Cardiac muscle cell (in vitro differentiated cells and primary cell): ENCODE results near the gene COL26A1. TPM values are rescaled to one million over a fixed set of nuclear protein-coding genes. Genes with fewer than 3 reads are reported as not detected.

ENCODE experiments used
- DNase-seq, 2 donors: peaks; one replicate each; pipeline versions ENCODE4 v3.0.0 to v3.0.0-alpha.2; 2010 to 2017; ENCODE audit warnings: low read depth in 1 of 2, low spot score in 1 of 2
- H3K27ac ChIP-seq: fragments of 200-600 bp; sonication (generic); 2 replicates; pipeline ENCODE4 v1.5.1; 2016
- H3K27me3 ChIP-seq: fragments of 200-600 bp; sonication (generic); 2 replicates; pipeline ENCODE4 v1.6.0; 2016; ENCODE audit warnings: control low read depth
- H3K36me3 ChIP-seq: fragments of 200-600 bp; sonication (generic); 2 replicates; pipeline ENCODE4 v1.5.1; 2016; ENCODE audit warnings: control low read depth
- H3K4me1 ChIP-seq: fragments of 200-600 bp; sonication (generic); 2 replicates; pipeline ENCODE4 v1.8.1; 2017; ENCODE audit warnings: low read depth, mild to moderate bottlenecking, mixed run types
- H3K4me3 ChIP-seq: fragments of 200-600 bp; sonication (generic); 2 replicates; pipeline ENCODE4 v1.5.1; 2016; ENCODE audit warnings: mild to moderate bottlenecking
- H3K9me3 ChIP-seq: fragments of 200-600 bp; sonication (generic); 2 replicates; pipeline ENCODE4 v1.5.1; 2017; ENCODE audit warnings: low read depth, mild to moderate bottlenecking, control low read depth
- polyA plus RNA-seq: library from polyadenylated mRNA; unstranded; fragments of >200 nt; fragmentation: Nextera tagmentation; extraction: Ambion mirVana; gene quantifications from 2 replicates; pipeline ENCODE4 v1.2.1, GENCODE V29; 2016
- total RNA-seq: library from RNA; depleted of rRNA; stranded (reverse); fragments of >200 nt; gene quantifications from 2 replicates; pipeline ENCODE4 v1.2.3, GENCODE V29; 2016
- TF ChIP-seq, protein P1 (sequence below): IDR thresholded peaks from 2 replicates; pipeline ENCODE4 v1.5.1; 2012; ENCODE audit warnings: low read depth, mild to moderate bottlenecking, low read length

The COL26A1 gene
- total and polyA plus RNA-seq, 2 experiments from 2014 or later: 12.5 to 44.8 TPM

DNA sequence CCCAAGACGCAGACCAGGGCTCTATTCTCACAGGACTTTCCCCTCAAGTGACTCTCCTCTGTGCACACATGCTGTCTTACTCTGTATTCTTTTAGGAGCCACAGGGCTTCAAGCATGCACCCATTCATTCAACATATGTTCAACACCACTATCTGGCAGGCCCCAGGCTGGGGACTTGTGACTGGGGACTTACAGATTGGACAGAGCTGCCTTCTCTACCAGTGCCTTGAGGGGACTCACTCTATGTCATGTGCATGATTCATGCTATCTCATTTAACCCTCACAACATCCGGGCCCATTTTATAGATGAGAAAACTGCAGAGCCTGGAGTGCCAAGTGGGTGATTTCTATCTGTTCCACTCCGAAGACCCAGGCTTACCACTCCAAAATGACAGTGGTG is 232.1 kb downstream of the COL26A1 start:
- H3K27me3 ChIP-seq: no peaks in the 10 kb centered on the region
- no peaks in the 10 kb centered on the region for H3K4me1 ChIP-seq
- no peaks in the 10 kb centered on the region for H3K9me3 ChIP-seq
- DNase-seq: no peak
- no peaks in the 10 kb centered on the region for H3K36me3 ChIP-seq
- H3K4me3 ChIP-seq: no peak overlapping the region
- H3K27ac ChIP-seq: no peak overlapping the region
- TF ChIP-seq, protein P1, sequence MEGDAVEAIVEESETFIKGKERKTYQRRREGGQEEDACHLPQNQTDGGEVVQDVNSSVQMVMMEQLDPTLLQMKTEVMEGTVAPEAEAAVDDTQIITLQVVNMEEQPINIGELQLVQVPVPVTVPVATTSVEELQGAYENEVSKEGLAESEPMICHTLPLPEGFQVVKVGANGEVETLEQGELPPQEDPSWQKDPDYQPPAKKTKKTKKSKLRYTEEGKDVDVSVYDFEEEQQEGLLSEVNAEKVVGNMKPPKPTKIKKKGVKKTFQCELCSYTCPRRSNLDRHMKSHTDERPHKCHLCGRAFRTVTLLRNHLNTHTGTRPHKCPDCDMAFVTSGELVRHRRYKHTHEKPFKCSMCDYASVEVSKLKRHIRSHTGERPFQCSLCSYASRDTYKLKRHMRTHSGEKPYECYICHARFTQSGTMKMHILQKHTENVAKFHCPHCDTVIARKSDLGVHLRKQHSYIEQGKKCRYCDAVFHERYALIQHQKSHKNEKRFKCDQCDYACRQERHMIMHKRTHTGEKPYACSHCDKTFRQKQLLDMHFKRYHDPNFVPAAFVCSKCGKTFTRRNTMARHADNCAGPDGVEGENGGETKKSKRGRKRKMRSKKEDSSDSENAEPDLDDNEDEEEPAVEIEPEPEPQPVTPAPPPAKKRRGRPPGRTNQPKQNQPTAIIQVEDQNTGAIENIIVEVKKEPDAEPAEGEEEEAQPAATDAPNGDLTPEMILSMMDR: no peak

DNA sequence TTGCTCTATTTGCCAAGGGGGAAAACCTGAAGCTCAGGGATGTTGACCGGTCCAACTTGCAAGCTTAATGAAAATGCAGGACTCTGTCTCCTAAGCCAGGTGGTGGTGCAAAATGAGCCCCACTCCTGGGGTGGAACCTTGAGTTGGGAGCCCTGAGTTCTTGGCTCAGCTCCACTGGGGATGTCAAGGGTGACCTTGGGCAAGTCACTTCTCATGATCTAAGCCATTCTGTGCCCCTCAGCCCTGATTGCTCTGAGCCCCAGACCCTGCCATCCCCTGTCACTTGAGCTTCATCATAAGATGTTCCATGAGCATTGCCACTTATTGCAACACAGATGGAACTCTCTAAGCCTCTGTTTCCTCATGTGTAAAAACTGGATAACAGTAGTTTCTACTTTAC is 232.6 kb downstream of the COL26A1 start:
- Histone ChIP-seq H3K4me3 (no peak overlapping the region), H3K27ac (no peak overlapping the region), H3K9me3 (no peaks in the 10 kb centered on the region), H3K27me3 (no peaks in the 10 kb centered on the region), H3K4me1 (no peaks in the 10 kb centered on the region), H3K36me3 (no peaks in the 10 kb centered on the region)
- DNase-seq: no peak
- TF ChIP-seq, protein P1: no peak

- H3K27ac ChIP-seq: no peak overlapping the region
- H3K36me3 ChIP-seq: no peaks in the 10 kb centered on the region
- TF ChIP-seq, protein P1: no peak
- no peaks in the 10 kb centered on the region for H3K9me3 ChIP-seq
- no peaks in the 10 kb centered on the region for H3K27me3 ChIP-seq
- no peaks in the 10 kb centered on the region for H3K4me1 ChIP-seq
- no peak overlapping the region for H3K4me3 ChIP-seq
- DNase-seq: no peak
These were observed 233.3 kb downstream of the COL26A1 start for GRCh38 chr7:101595766-101596537.

DNA sequence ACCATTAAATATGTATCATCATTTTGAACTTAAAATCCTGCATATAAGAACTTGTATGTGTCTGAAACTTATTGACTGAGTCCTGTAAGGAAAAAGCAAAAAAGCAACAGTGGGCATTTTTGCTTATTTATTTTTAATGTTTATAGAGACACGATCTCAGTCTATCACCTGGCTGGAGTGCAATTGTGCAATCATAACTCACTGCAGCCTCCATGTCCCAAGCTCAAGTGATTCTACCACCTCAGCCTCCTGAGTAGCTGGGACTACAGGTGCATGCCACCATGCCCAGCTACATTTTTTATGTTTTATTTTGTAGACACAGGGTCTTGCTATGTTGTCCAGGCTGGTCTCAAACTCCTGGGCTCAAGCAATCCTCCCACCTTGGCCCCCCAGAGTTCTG is 234.2 kb downstream of the COL26A1 start:
- H3K27ac ChIP-seq: no peak overlapping the region
- no peaks in the 10 kb centered on the region for H3K36me3 ChIP-seq
- no peak for DNase-seq
- no peak overlapping the region for H3K4me3 ChIP-seq
- no peaks in the 10 kb centered on the region for H3K4me1 ChIP-seq
- TF ChIP-seq, protein P1: no peak
- no peaks in the 10 kb centered on the region for H3K9me3 ChIP-seq
- H3K27me3 ChIP-seq: no peaks in the 10 kb centered on the region

- Histone ChIP-seq H3K36me3 (no peaks in the 10 kb centered on the region), H3K4me3 (no peak overlapping the region), H3K9me3 (no peaks in the 10 kb centered on the region), H3K27ac (no peak overlapping the region), H3K4me1 (no peaks in the 10 kb centered on the region), H3K27me3 (no peaks in the 10 kb centered on the region)
- no peak for DNase-seq
- TF ChIP-seq, protein P1: no peak
These were observed 235.3 kb downstream of the COL26A1 start for GRCh38 chr7:101597941-101598340.
